ENCODE measurements around the gene ZNF814.
"Not testable (repeated sequence)": the region's sequence is repeated elsewhere in the genome, so short reads cannot be mapped to it uniquely, and the experiment has no call there.

ZNF814 gene

GRCh38 chr19:57888107-57888559 is 704 bp downstream of the ZNF814 start:
- no peak for TF ChIP-seq MYC (IDR thresholded peaks at IDR 0.05; ENCODE audit: low read depth, low read length)
- no peak for TF ChIP-seq MAX (IDR thresholded peaks at IDR 0.05; ENCODE audit: low read depth, low read length)
- TF ChIP-seq CTCF (IDR thresholded peaks at IDR 0.05; ENCODE audit: low read depth, low read length) = no peak
- no peak for TF ChIP-seq POLR2A (IDR thresholded peaks at IDR 0.05; ENCODE audit: extremely low read depth, insufficient read length)
- H3K4me3 ChIP-seq (ENCODE audit: low read depth, low read length) = no peak overlapping the region
- no peak for DNase-seq (ENCODE audit: low read depth)

GRCh38 chr19:57887195-57887941 is 1.5 kb downstream of the ZNF814 start:
- TF ChIP-seq MAX (IDR thresholded peaks at IDR 0.05; ENCODE audit: low read depth, low read length) (no peak), MYC (IDR thresholded peaks at IDR 0.05; ENCODE audit: low read depth, low read length) (no peak)
- no peak overlapping the region for H3K4me3 ChIP-seq (ENCODE audit: low read depth, low read length)
- no peak for DNase-seq (ENCODE audit: low read depth)

- TF ChIP-seq CTCF (IDR thresholded peaks at IDR 0.05; ENCODE audit: low read depth, low read length) (no peak), POLR2A (IDR thresholded peaks at IDR 0.05; ENCODE audit: extremely low read depth, insufficient read length) (no peak), MAX (IDR thresholded peaks at IDR 0.05; ENCODE audit: low read depth, low read length) (no peak), MYC (IDR thresholded peaks at IDR 0.05; ENCODE audit: low read depth, low read length) (no peak)
- no peak for DNase-seq (ENCODE audit: low read depth)
- H3K4me3 ChIP-seq (ENCODE audit: low read depth, low read length) = no peak overlapping the region
Observed at GRCh38 chr19:57886046-57886445, 2.8 kb downstream of the ZNF814 start.

GRCh38 chr19:57873883-57874799 is 14.7 kb downstream of the ZNF814 start:
- H3K4me3 ChIP-seq (ENCODE audit: low read depth, low read length); DNase-seq (ENCODE audit: low read depth): not testable (repeated sequence)

GRCh38 chr19:57872450-57872849 is 16.4 kb downstream of the ZNF814 start:
- no peak for DNase-seq (ENCODE audit: low read depth)
- TF ChIP-seq POLR2A (IDR thresholded peaks at IDR 0.05; ENCODE audit: extremely low read depth, insufficient read length) = no peak
- no peak for TF ChIP-seq MAX (IDR thresholded peaks at IDR 0.05; ENCODE audit: low read depth, low read length)
- TF ChIP-seq CTCF (IDR thresholded peaks at IDR 0.05; ENCODE audit: low read depth, low read length) = no peak
- no peak for TF ChIP-seq MYC (IDR thresholded peaks at IDR 0.05; ENCODE audit: low read depth, low read length)
- H3K4me3 ChIP-seq (ENCODE audit: low read depth, low read length) = no peak overlapping the region

- no peak for TF ChIP-seq MAX (IDR thresholded peaks at IDR 0.05; ENCODE audit: low read depth, low read length)
- no peak for TF ChIP-seq CTCF (IDR thresholded peaks at IDR 0.05; ENCODE audit: low read depth, low read length)
- no peak for TF ChIP-seq POLR2A (IDR thresholded peaks at IDR 0.05; ENCODE audit: extremely low read depth, insufficient read length)
- no peak for TF ChIP-seq MYC (IDR thresholded peaks at IDR 0.05; ENCODE audit: low read depth, low read length)
- H3K4me3 ChIP-seq (ENCODE audit: low read depth, low read length) = no peak overlapping the region
- DNase-seq (ENCODE audit: low read depth) = no peak
Observed at GRCh38 chr19:57870225-57870624, 18.6 kb downstream of the ZNF814 start.

- not testable (repeated sequence) for DNase-seq (ENCODE audit: low read depth); H3K4me3 ChIP-seq (ENCODE audit: low read depth, low read length)
Observed at GRCh38 chr19:57869655-57870054, 19.2 kb downstream of the ZNF814 start.
